ENCODE measurements around the gene DCUN1D1.

GRCh38 chr3:182889948-182890629 is 90.2 kb downstream of the DCUN1D1 start:
- no peak for TF ChIP-seq POLR2AphosphoS5 (IDR thresholded peaks at IDR 0.05; ENCODE audit: borderline replicate concordance, low read depth, low read length)
- no peak for TF ChIP-seq EZH2 (IDR thresholded peaks at IDR 0.05)
- TF ChIP-seq FOXP2 (optimal IDR thresholded peaks at IDR 0.05; ENCODE audit: control extremely low read depth, extremely low read length, insufficient read depth), result no peak
